ENCODE results near the gene CHAC1. TPM values are rescaled to one million over a fixed set of nuclear protein-coding genes. Genes with fewer than 3 reads are reported as not detected.

The CHAC1 gene
- total RNA-seq, 2 donors from 2014 or later = 6.8 to 9.0 TPM

- H3K27me3 Mint-ChIP-seq (ENCODE audit: insufficient read depth) = peaks cover 95% of the 10 kb centered on the region
- H3K4me3 ChIP-seq (ENCODE audit: low read length) = no peak overlapping the region
- H3K36me3 Mint-ChIP-seq (ENCODE audit: low read depth) = no peaks in the 10 kb centered on the region
- no peaks in the 10 kb centered on the region for H3K36me3 ChIP-seq (ENCODE audit: control insufficient read depth, insufficient read depth, low read length)
- H3K9me3 Mint-ChIP-seq = no peaks in the 10 kb centered on the region
- 68 to 76% methylated on average over 7 to 10 of the region's 10 CpGs for WGBS, 2 experiments (ENCODE audit: insufficient coverage in 1 of 2, insufficient read length in 1 of 2)
- H3K27ac ChIP-seq (ENCODE audit: low read depth, low read length) = no peak overlapping the region
- peaks cover 9% of the 10 kb centered on the region for H3K4me1 ChIP-seq (ENCODE audit: control insufficient read depth, insufficient read depth, low read length)
- H3K9ac ChIP-seq (ENCODE audit: extremely low read depth, low read length, poor library complexity, severe bottlenecking) = no peak overlapping the region
- DNase-seq = no peak
- peaks cover 9% of the 10 kb centered on the region for H3K4me1 Mint-ChIP-seq
- H3K9me3 ChIP-seq (ENCODE audit: control insufficient read depth, low read length) = no peaks in the 10 kb centered on the region
- H3K27ac Mint-ChIP-seq = no peak overlapping the region
- H3K27me3 ChIP-seq (ENCODE audit: control insufficient read depth, insufficient read depth, low read length, poor library complexity, severe bottlenecking) = peaks cover 78% of the 10 kb centered on the region
- TF ChIP-seq CTCF (conservative IDR thresholded peaks at IDR 0.05) = no peak
- H3K4me3 Mint-ChIP-seq = no peak overlapping the region
Measured at GRCh38 chr15:40922608-40923005, 30.7 kb upstream of the CHAC1 start.

GRCh38 chr15:40923551-40923950, 29.7 kb upstream of the CHAC1 start:
- no peak overlapping the region for H3K4me3 ChIP-seq (ENCODE audit: low read length)
- H3K4me1 ChIP-seq (ENCODE audit: control insufficient read depth, insufficient read depth, low read length) = peaks cover 9% of the 10 kb centered on the region
- 83 to 91% methylated on average over 1 to 9 of the region's 9 CpGs for WGBS, 2 experiments (ENCODE audit: insufficient coverage in 1 of 2, insufficient read length in 1 of 2)
- no peaks in the 10 kb centered on the region for H3K36me3 ChIP-seq (ENCODE audit: control insufficient read depth, insufficient read depth, low read length)
- H3K4me3 Mint-ChIP-seq = no peak overlapping the region
- no peaks in the 10 kb centered on the region for H3K9me3 Mint-ChIP-seq
- no peak for DNase-seq
- peaks cover 87% of the 10 kb centered on the region for H3K27me3 ChIP-seq (ENCODE audit: control insufficient read depth, insufficient read depth, low read length, poor library complexity, severe bottlenecking)
- H3K27me3 Mint-ChIP-seq (ENCODE audit: insufficient read depth) = peaks cover 98% of the 10 kb centered on the region
- no peak overlapping the region for H3K27ac Mint-ChIP-seq
- no peak overlapping the region for H3K9ac ChIP-seq (ENCODE audit: extremely low read depth, low read length, poor library complexity, severe bottlenecking)
- no peak overlapping the region for H3K27ac ChIP-seq (ENCODE audit: low read depth, low read length)
- TF ChIP-seq CTCF (conservative IDR thresholded peaks at IDR 0.05) = no peak
- peaks cover 10% of the 10 kb centered on the region for H3K4me1 Mint-ChIP-seq
- no peaks in the 10 kb centered on the region for H3K36me3 Mint-ChIP-seq (ENCODE audit: low read depth)
- no peaks in the 10 kb centered on the region for H3K9me3 ChIP-seq (ENCODE audit: control insufficient read depth, low read length)

GRCh38 chr15:40925495-40925862, 27.8 kb upstream of the CHAC1 start:
- Histone ChIP-seq H3K4me3 (ENCODE audit: low read length) (no peak overlapping the region), H3K27me3 (ENCODE audit: control insufficient read depth, insufficient read depth, low read length, poor library complexity, severe bottlenecking) (peaks cover 97% of the 10 kb centered on the region), H3K9ac (ENCODE audit: extremely low read depth, low read length, poor library complexity, severe bottlenecking) (no peak overlapping the region), H3K4me1 (ENCODE audit: control insufficient read depth, insufficient read depth, low read length) (peaks cover 14% of the 10 kb centered on the region), H3K36me3 (ENCODE audit: control insufficient read depth, insufficient read depth, low read length) (no peaks in the 10 kb centered on the region), H3K27ac (ENCODE audit: low read depth, low read length) (no peak overlapping the region), H3K9me3 (ENCODE audit: control insufficient read depth, low read length) (no peaks in the 10 kb centered on the region)
- TF ChIP-seq CTCF (conservative IDR thresholded peaks at IDR 0.05) = no peak
- WGBS, 2 experiments (ENCODE audit: insufficient coverage in 1 of 2, insufficient read length in 1 of 2) = 4 to 7% methylated on average over 23 to 30 of the region's 30 CpGs
- Mint-ChIP-seq H3K4me1 (peaks cover 19% of the 10 kb centered on the region), H3K27me3 (ENCODE audit: insufficient read depth) (peaks cover 98% of the 10 kb centered on the region), H3K36me3 (ENCODE audit: low read depth) (no peaks in the 10 kb centered on the region), H3K9me3 (no peaks in the 10 kb centered on the region), H3K4me3 (peak overlapping the region; percentile 44), H3K27ac (no peak overlapping the region)
- no peak for DNase-seq

All from endodermal cell (in vitro differentiated cells).